Muscle of leg (tissue), 11 donors: ENCODE measurements around the gene DCAF8. TPM values are rescaled to one million over a fixed set of nuclear protein-coding genes. Genes with fewer than 3 reads are reported as not detected.

Experiments
- DNase-seq: peaks from one replicate; pipeline ENCODE4 v3.0.0; 2013
- H3K27ac ChIP-seq: one replicate; pipeline ENCODE4 v1.5.1; 2013; ENCODE audit warnings: mild to moderate bottlenecking, low read length, control low read depth
- H3K27me3 ChIP-seq: one replicate; pipeline ENCODE4 v1.6.1; 2013; ENCODE audit warnings: low read length; ENCODE audit not compliant: control insufficient read depth, insufficient read depth
- H3K36me3 ChIP-seq: one replicate; pipeline ENCODE4 v1.6.1; 2013; ENCODE audit warnings: low read length; ENCODE audit not compliant: control insufficient read depth, insufficient read depth
- H3K4me1 ChIP-seq: one replicate; pipeline ENCODE4 v1.6.1; 2013; ENCODE audit warnings: low read length; ENCODE audit not compliant: control insufficient read depth, insufficient read depth
- H3K4me3 ChIP-seq: one replicate; pipeline ENCODE4 v1.5.1; 2013; ENCODE audit warnings: low read length, control low read depth
- H3K9me3 ChIP-seq: replicated peaks from 2 replicates; pipeline ENCODE4 v1.6.1; 2013; ENCODE audit warnings: low read depth, low read length; ENCODE audit not compliant: control insufficient read depth
- WGBS: methylation state at CpG from one replicate; pipeline ENCODE4 v1.1.5; 2013; ENCODE audit warnings: missing lambda C conversion rate; ENCODE audit not compliant: insufficient coverage; 5-methylcytosine and 5-hydroxymethylcytosine counted together
- polyA plus RNA-seq, 8 donors: library from polyadenylated mRNA; unstranded; fragments of 120-200 nt; gene quantifications; one replicate each; pipeline versions ENCODE4 v1.2.1 to v1.2.3, GENCODE V29; 2013; ENCODE audit warnings: inconsistent platforms in 1 of 8, low replicate concordance in 1 of 8; ENCODE audit not compliant: insufficient read length in 8 of 8, insufficient read depth in 1 of 8
- total RNA-seq: library from RNA; stranded (reverse); fragments of 120-200 nt; gene quantifications from one replicate; pipeline ENCODE4 v1.2.4, GENCODE V29; 2013

The DCAF8 gene
- total and polyA plus RNA-seq, 9 donors, result 70.5 to 130 (median 97.0) TPM

DNA sequence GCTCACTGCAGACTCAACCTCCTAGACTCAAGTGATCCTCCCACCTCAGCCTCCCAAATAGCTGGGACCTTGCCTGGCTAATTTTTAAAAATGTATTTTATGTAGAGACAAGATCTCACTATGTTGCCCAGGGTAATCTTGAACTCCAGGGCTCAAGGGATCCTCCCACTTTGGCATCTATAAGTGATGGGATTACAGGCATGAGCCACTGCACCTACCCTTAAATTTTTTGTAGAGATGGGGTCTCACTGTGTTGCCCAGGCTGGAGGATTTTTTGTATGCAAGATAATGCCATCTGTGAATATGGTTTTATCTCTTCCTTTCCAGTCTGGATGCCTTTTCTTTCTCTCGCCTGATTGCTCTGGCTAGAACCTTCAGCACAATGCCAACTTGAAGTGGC is 8.7 kb upstream of the DCAF8 start:
- Histone ChIP-seq H3K27me3 (no peaks in the 10 kb centered on the region), H3K27ac (no peak overlapping the region), H3K4me1 (no peaks in the 10 kb centered on the region), H3K9me3 (no peaks in the 10 kb centered on the region), H3K4me3 (no peak overlapping the region), H3K36me3 (no peaks in the 10 kb centered on the region)
- DNase-seq, result no peak
- WGBS, result no CpG with 5 or more reads among the region's 1 CpG

- Histone ChIP-seq H3K36me3 (no peaks in the 10 kb centered on the region), H3K4me3 (no peak overlapping the region), H3K27ac (no peak overlapping the region), H3K9me3 (no peaks in the 10 kb centered on the region), H3K27me3 (no peaks in the 10 kb centered on the region), H3K4me1 (peaks cover 6% of the 10 kb centered on the region)
- no peak for DNase-seq
- WGBS, result 78% methylated on average over 6 of the region's 10 CpGs
Measured at GRCh38 chr1:160267284-160267991, 5.1 kb upstream of the DCAF8 start.

- Histone ChIP-seq H3K4me3 (no peak overlapping the region), H3K4me1 (peaks cover 16% of the 10 kb centered on the region), H3K27ac (no peak overlapping the region), H3K9me3 (no peaks in the 10 kb centered on the region), H3K36me3 (no peaks in the 10 kb centered on the region), H3K27me3 (no peaks in the 10 kb centered on the region)
- no peak for DNase-seq
- WGBS, result no CpG with 5 or more reads among the region's 4 CpGs
Measured at GRCh38 chr1:160264795-160265307, 2.5 kb upstream of the DCAF8 start.

GRCh38 chr1:160261556-160261892 is 825 bp downstream of the DCAF8 start:
- WGBS, result no CpG with 5 or more reads among the region's 8 CpGs
- peak overlapping the region; percentile 93 for H3K27ac ChIP-seq
- H3K9me3 ChIP-seq, result no peaks in the 10 kb centered on the region
- no peaks in the 10 kb centered on the region for H3K36me3 ChIP-seq
- H3K4me1 ChIP-seq, result peaks cover 16% of the 10 kb centered on the region
- H3K4me3 ChIP-seq, result peak overlapping the region; percentile 67
- DNase-seq, result peak; percentile 80
- no peaks in the 10 kb centered on the region for H3K27me3 ChIP-seq

GRCh38 chr1:160260406-160261382 is 1.7 kb downstream of the DCAF8 start:
- peak overlapping the region; percentile 67 for H3K4me3 ChIP-seq
- H3K4me1 ChIP-seq, result peaks cover 16% of the 10 kb centered on the region
- WGBS, result 0% methylated on average over 1 of the region's 6 CpGs
- H3K27me3 ChIP-seq, result no peaks in the 10 kb centered on the region
- DNase-seq, result peak; percentile 59
- H3K36me3 ChIP-seq, result no peaks in the 10 kb centered on the region
- no peaks in the 10 kb centered on the region for H3K9me3 ChIP-seq
- H3K27ac ChIP-seq, result peak overlapping the region; percentile 93

GRCh38 chr1:160258177-160258798 is 4.1 kb downstream of the DCAF8 start:
- Histone ChIP-seq H3K4me3 (no peak overlapping the region), H3K9me3 (no peaks in the 10 kb centered on the region), H3K27me3 (no peaks in the 10 kb centered on the region), H3K4me1 (peaks cover 16% of the 10 kb centered on the region), H3K27ac (no peak overlapping the region), H3K36me3 (peaks cover 2% of the 10 kb centered on the region)
- WGBS, result no CpG with 5 or more reads among the region's 7 CpGs
- no peak for DNase-seq

DNA sequence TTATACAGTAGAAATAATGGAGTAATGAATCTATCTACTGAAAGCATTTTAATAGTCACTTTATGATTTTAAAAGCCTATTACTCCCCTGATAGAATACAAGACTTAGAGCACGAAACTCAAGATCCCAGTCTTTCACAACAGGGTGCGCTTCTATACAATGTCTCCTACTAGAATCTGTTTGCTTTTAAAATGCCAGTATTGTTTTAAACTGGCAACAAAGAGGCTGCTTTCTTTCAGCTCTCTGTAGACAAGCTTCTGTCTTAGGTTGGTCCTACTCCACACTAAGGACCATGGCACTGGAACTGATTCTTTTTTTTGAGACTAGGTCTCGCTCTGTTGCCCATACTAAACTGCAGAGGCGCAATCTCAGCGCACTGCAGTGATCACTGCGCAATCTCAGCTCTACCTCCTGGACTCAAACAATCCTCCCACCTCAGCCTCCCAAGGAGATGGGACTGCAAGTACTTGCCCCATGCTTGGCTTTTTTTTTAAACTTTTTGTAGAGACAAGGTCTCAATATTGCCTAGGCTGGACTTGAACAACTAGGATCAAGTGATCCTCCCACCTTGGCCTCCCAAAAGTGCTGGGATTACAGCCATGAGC is 4.8 kb downstream of the DCAF8 start:
- WGBS, result 98% methylated on average over 4 of the region's 6 CpGs
- no peak overlapping the region for H3K27ac ChIP-seq
- peaks cover 10% of the 10 kb centered on the region for H3K4me1 ChIP-seq
- H3K9me3 ChIP-seq, result no peaks in the 10 kb centered on the region
- peaks cover 2% of the 10 kb centered on the region for H3K36me3 ChIP-seq
- no peaks in the 10 kb centered on the region for H3K27me3 ChIP-seq
- no peak overlapping the region for H3K4me3 ChIP-seq
- no peak for DNase-seq

GRCh38 chr1:160256396-160257046 is 5.8 kb downstream of the DCAF8 start:
- H3K27me3 ChIP-seq, result no peaks in the 10 kb centered on the region
- no peak overlapping the region for H3K4me3 ChIP-seq
- peaks cover 13% of the 10 kb centered on the region for H3K4me1 ChIP-seq
- WGBS, result no CpG with 5 or more reads among the region's 3 CpGs
- no peaks in the 10 kb centered on the region for H3K9me3 ChIP-seq
- H3K27ac ChIP-seq, result no peak overlapping the region
- no peak for DNase-seq
- H3K36me3 ChIP-seq, result peaks cover 2% of the 10 kb centered on the region

DNA sequence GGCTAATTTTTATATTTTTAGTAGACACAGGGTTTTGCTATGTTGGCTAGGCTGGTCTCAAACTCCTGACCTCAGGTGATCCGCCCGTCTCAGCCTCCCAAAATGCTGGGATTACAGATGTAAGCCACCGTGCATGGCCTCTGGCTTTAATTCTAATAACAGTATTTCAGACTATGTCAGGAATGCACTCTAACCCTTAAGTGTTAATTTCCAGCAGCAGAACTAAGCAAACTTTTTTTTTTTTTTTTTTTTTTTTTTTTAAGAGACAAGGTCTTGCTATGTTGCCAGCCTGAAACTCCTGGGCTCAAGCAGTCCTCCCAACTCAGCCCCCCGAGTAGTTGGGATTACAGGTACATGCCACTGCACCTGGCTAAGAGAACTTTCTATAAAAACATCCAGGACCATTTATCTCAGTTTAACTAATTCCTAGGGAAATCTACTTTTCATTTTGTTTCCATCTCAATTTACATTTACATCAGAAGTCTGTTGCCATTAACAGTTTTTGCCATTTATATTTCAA is 6.5 kb downstream of the DCAF8 start:
- Histone ChIP-seq H3K27ac (no peak overlapping the region), H3K4me1 (peaks cover 16% of the 10 kb centered on the region), H3K4me3 (no peak overlapping the region), H3K27me3 (no peaks in the 10 kb centered on the region), H3K9me3 (no peaks in the 10 kb centered on the region), H3K36me3 (peaks cover 2% of the 10 kb centered on the region)
- DNase-seq, result no peak
- 86% methylated on average over 1 of the region's 4 CpGs for WGBS
